ENCODE data around the gene STAC. TPM values are rescaled to one million over a fixed set of nuclear protein-coding genes. Genes with fewer than 3 reads are reported as not detected.

The STAC gene
- total RNA-seq, 1 donor from 2014 or later = 0.18 TPM

DNA sequence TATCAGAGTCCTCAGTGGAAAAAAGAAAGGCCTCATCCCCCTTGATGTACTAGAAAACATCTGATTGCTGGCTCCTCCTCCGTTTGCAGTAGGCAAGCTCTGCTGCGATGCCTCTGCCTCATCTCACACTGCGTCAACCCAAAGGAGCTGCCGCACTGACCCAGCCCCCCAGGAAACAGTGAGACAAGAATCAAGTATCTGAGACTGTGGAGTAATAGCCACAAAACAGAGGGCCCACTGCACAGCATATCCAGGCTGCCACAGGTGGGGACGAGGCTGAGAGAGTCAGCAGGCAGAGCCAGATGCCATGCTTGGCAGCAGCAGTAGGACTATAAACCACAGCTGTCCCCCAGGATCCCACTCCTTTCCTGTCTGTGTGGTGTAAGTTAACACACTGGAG is 165.9 kb downstream of the STAC start:
- TF ChIP-seq CTCF (IDR thresholded peaks at IDR 0.05; ENCODE audit: unreplicated experiment) = no peak
- Mint-ChIP-seq H3K36me3 (ENCODE audit: low read depth, unreplicated experiment) (no peaks in the 10 kb centered on the region), H3K4me3 (ENCODE audit: unreplicated experiment) (no peak overlapping the region), H3K27me3 (ENCODE audit: unreplicated experiment) (no peaks in the 10 kb centered on the region), H3K9me3 (ENCODE audit: unreplicated experiment) (no peaks in the 10 kb centered on the region), H3K27ac (ENCODE audit: unreplicated experiment) (no peak overlapping the region), H3K4me1 (ENCODE audit: unreplicated experiment) (peaks cover 9% of the 10 kb centered on the region)
- no peak for DNase-seq (ENCODE audit: low spot score)

DNA sequence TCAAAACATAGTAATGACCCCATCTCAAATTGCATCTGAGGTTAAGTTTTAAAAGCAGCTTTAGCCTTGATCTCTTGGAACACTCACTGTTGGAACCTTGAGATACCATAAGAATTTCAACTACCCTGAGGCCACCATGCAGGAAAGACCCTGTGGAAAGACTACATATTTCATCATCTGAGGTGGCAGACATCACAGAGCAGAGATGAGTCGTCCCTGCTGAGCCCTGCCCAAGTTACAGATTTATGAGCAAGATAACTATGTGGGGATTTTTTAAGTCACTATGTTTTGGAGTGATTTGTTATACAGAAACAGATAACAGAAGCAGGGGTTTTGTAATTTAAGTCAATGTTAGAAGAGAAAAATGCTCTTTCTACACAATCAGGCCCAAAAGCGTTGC is 168.4 kb downstream of the STAC start:
- Mint-ChIP-seq H3K27ac (ENCODE audit: unreplicated experiment) (no peak overlapping the region), H3K27me3 (ENCODE audit: unreplicated experiment) (no peaks in the 10 kb centered on the region), H3K36me3 (ENCODE audit: low read depth, unreplicated experiment) (no peaks in the 10 kb centered on the region), H3K4me3 (ENCODE audit: unreplicated experiment) (no peak overlapping the region), H3K4me1 (ENCODE audit: unreplicated experiment) (peaks cover 6% of the 10 kb centered on the region), H3K9me3 (ENCODE audit: unreplicated experiment) (no peaks in the 10 kb centered on the region)
- no peak for DNase-seq (ENCODE audit: low spot score)
- no peak for TF ChIP-seq CTCF (IDR thresholded peaks at IDR 0.05; ENCODE audit: unreplicated experiment)

- no peak for TF ChIP-seq CTCF (IDR thresholded peaks at IDR 0.05; ENCODE audit: unreplicated experiment)
- Mint-ChIP-seq H3K4me1 (ENCODE audit: unreplicated experiment) (no peaks in the 10 kb centered on the region), H3K9me3 (ENCODE audit: unreplicated experiment) (no peaks in the 10 kb centered on the region), H3K27me3 (ENCODE audit: unreplicated experiment) (peaks cover 2% of the 10 kb centered on the region), H3K27ac (ENCODE audit: unreplicated experiment) (no peak overlapping the region), H3K4me3 (ENCODE audit: unreplicated experiment) (no peak overlapping the region), H3K36me3 (ENCODE audit: low read depth, unreplicated experiment) (no peaks in the 10 kb centered on the region)
- DNase-seq (ENCODE audit: low spot score) = no peak
Measured at GRCh38 chr3:36557021-36557707, 176.9 kb downstream of the STAC start.

GRCh38 chr3:36557708-36558421 is 177.6 kb downstream of the STAC start:
- DNase-seq (ENCODE audit: low spot score) = no peak
- H3K27me3 Mint-ChIP-seq (ENCODE audit: unreplicated experiment) = peaks cover 2% of the 10 kb centered on the region
- no peaks in the 10 kb centered on the region for H3K36me3 Mint-ChIP-seq (ENCODE audit: low read depth, unreplicated experiment)
- H3K27ac Mint-ChIP-seq (ENCODE audit: unreplicated experiment) = no peak overlapping the region
- no peak overlapping the region for H3K4me3 Mint-ChIP-seq (ENCODE audit: unreplicated experiment)
- no peak for TF ChIP-seq CTCF (IDR thresholded peaks at IDR 0.05; ENCODE audit: unreplicated experiment)
- H3K4me1 Mint-ChIP-seq (ENCODE audit: unreplicated experiment) = no peaks in the 10 kb centered on the region
- H3K9me3 Mint-ChIP-seq (ENCODE audit: unreplicated experiment) = no peaks in the 10 kb centered on the region

GRCh38 chr3:36558961-36559360 is 178.7 kb downstream of the STAC start:
- no peak overlapping the region for H3K4me3 Mint-ChIP-seq (ENCODE audit: unreplicated experiment)
- no peaks in the 10 kb centered on the region for H3K4me1 Mint-ChIP-seq (ENCODE audit: unreplicated experiment)
- no peaks in the 10 kb centered on the region for H3K9me3 Mint-ChIP-seq (ENCODE audit: unreplicated experiment)
- H3K27ac Mint-ChIP-seq (ENCODE audit: unreplicated experiment) = no peak overlapping the region
- H3K36me3 Mint-ChIP-seq (ENCODE audit: low read depth, unreplicated experiment) = no peaks in the 10 kb centered on the region
- DNase-seq (ENCODE audit: low spot score) = no peak
- TF ChIP-seq CTCF (IDR thresholded peaks at IDR 0.05; ENCODE audit: unreplicated experiment) = no peak
- peaks cover 2% of the 10 kb centered on the region for H3K27me3 Mint-ChIP-seq (ENCODE audit: unreplicated experiment)

All from endothelial cell (in vitro differentiated cells).